ENCODE measurements around the gene CEP72.

The CEP72 gene

GRCh38 chr5:644971-645370, 32.8 kb downstream of the CEP72 start:
- no peak for ATAC-seq
- TF ChIP-seq CSDC2 (CRISPR knock-in tag; IDR thresholded peaks at IDR 0.05): no peak
- no peak for TF ChIP-seq ZC3H10 (CRISPR knock-in tag; IDR thresholded peaks at IDR 0.05)
- no peak for TF ChIP-seq ZFP30 (CRISPR knock-in tag; IDR thresholded peaks at IDR 0.05)
- TF ChIP-seq GLIS3 (CRISPR knock-in tag; IDR thresholded peaks at IDR 0.05): no peak
- no peak for TF ChIP-seq SNAI2 (CRISPR knock-in tag; IDR thresholded peaks at IDR 0.05)
- TF ChIP-seq TSHZ2 (CRISPR knock-in tag; IDR thresholded peaks at IDR 0.05): no peak
- no peak for TF ChIP-seq TCF4 (CRISPR knock-in tag; IDR thresholded peaks at IDR 0.05; ENCODE audit: borderline replicate concordance)
- TF ChIP-seq OSR1 (CRISPR knock-in tag; IDR thresholded peaks at IDR 0.05): no peak
- no peak for TF ChIP-seq BACH2 (CRISPR knock-in tag; IDR thresholded peaks at IDR 0.05; ENCODE audit: borderline replicate concordance)
- no peak for TF ChIP-seq ZNF8 (CRISPR knock-in tag; IDR thresholded peaks at IDR 0.05)
- no peak for TF ChIP-seq CREB5 (CRISPR knock-in tag; IDR thresholded peaks at IDR 0.05; ENCODE audit: low read depth)
- no peak for TF ChIP-seq POU6F1 (CRISPR knock-in tag; IDR thresholded peaks at IDR 0.05; ENCODE audit: borderline replicate concordance, low read depth)
- TF ChIP-seq TOX (CRISPR knock-in tag; IDR thresholded peaks at IDR 0.05; ENCODE audit: borderline replicate concordance): no peak
- TF ChIP-seq ZNF565 (CRISPR knock-in tag; conservative IDR thresholded peaks at IDR 0.05; ENCODE audit: low read depth): no peak

- no peak for ATAC-seq
- no peak for TF ChIP-seq SNAI2 (CRISPR knock-in tag; IDR thresholded peaks at IDR 0.05)
- no peak for TF ChIP-seq OSR1 (CRISPR knock-in tag; IDR thresholded peaks at IDR 0.05)
- TF ChIP-seq CSRNP3 (CRISPR knock-in tag; IDR thresholded peaks at IDR 0.05): no peak
- TF ChIP-seq CSDC2 (CRISPR knock-in tag; IDR thresholded peaks at IDR 0.05): no peak
- no peak for TF ChIP-seq PPARA (CRISPR knock-in tag; IDR thresholded peaks at IDR 0.05; ENCODE audit: borderline replicate concordance)
- no peak for TF ChIP-seq ARNTL (CRISPR knock-in tag; IDR thresholded peaks at IDR 0.05; ENCODE audit: borderline replicate concordance, low read depth)
- TF ChIP-seq PATZ1 (CRISPR knock-in tag; IDR thresholded peaks at IDR 0.05; ENCODE audit: borderline replicate concordance): no peak
- no peak for TF ChIP-seq TOX (CRISPR knock-in tag; IDR thresholded peaks at IDR 0.05; ENCODE audit: borderline replicate concordance)
- no peak for TF ChIP-seq ZNF8 (CRISPR knock-in tag; IDR thresholded peaks at IDR 0.05)
- TF ChIP-seq ISL1 (CRISPR knock-in tag; IDR thresholded peaks at IDR 0.05): no peak
- TF ChIP-seq ESRRG (CRISPR knock-in tag; IDR thresholded peaks at IDR 0.05): no peak
- no peak for TF ChIP-seq BACH2 (CRISPR knock-in tag; IDR thresholded peaks at IDR 0.05; ENCODE audit: borderline replicate concordance)
- TF ChIP-seq ZFP30 (CRISPR knock-in tag; IDR thresholded peaks at IDR 0.05): no peak
- TF ChIP-seq RARB (CRISPR knock-in tag; IDR thresholded peaks at IDR 0.05): no peak
- no peak for TF ChIP-seq POU6F1 (CRISPR knock-in tag; IDR thresholded peaks at IDR 0.05; ENCODE audit: borderline replicate concordance, low read depth)
- TF ChIP-seq TSHZ2 (CRISPR knock-in tag; IDR thresholded peaks at IDR 0.05): no peak
- TF ChIP-seq ZNF565 (CRISPR knock-in tag; conservative IDR thresholded peaks at IDR 0.05; ENCODE audit: low read depth): no peak
- TF ChIP-seq ZNF70 (CRISPR knock-in tag; IDR thresholded peaks at IDR 0.05): no peak
These were observed 33.3 kb downstream of the CEP72 start for GRCh38 chr5:645421-645820.

All from SK-N-SH treated with all-trans-retinoic acid at 6 μM for 48 hours (cell line).